ENCODE results near the gene IL24. TPM values are rescaled to one million over a fixed set of nuclear protein-coding genes. Genes with fewer than 3 reads are reported as not detected.

IL24 gene
- total RNA-seq, 1 donor from 2014 or later = not detected

GRCh38 chr1:206892351-206892984 is 4.8 kb upstream of the IL24 start:
- H3F3A ChIP-seq (ENCODE audit: low read depth) = no peaks in the 10 kb centered on the region
- no peaks in the 10 kb centered on the region for H3K9me3 ChIP-seq (ENCODE audit: low read depth)
- Mint-ChIP-seq H3K4me1 (peaks cover 3% of the 10 kb centered on the region), H3K9me3 (no peaks in the 10 kb centered on the region), H3K36me3 (no peaks in the 10 kb centered on the region), H3K4me3 (no peak overlapping the region), H3K27me3 (ENCODE audit: insufficient read depth, low read depth) (peaks cover 2% of the 10 kb centered on the region), H3K27ac (no peak overlapping the region)
- no peak overlapping the region for H3K27ac ChIP-seq
- H3K27me3 ChIP-seq = no peaks in the 10 kb centered on the region
- H3K79me2 ChIP-seq (ENCODE audit: low read depth) = no peaks in the 10 kb centered on the region
- H3K9ac ChIP-seq = no peak overlapping the region
- H2AFZ ChIP-seq (replicated peaks) = no peak overlapping the region
- H3K4me2 ChIP-seq = no peak overlapping the region
- DNase-seq (ENCODE audit: low spot score) = no peak
- TF ChIP-seq EZH2phosphoT487 (IDR thresholded peaks at IDR 0.05) (no peak), CTCF (IDR thresholded peaks at IDR 0.05) (no peak), EZH2 (IDR thresholded peaks at IDR 0.05) (no peak)
- H4K20me1 ChIP-seq (ENCODE audit: low read depth) = no peaks in the 10 kb centered on the region
- H3K36me3 ChIP-seq = no peaks in the 10 kb centered on the region
- H3K4me3 ChIP-seq = no peak overlapping the region
- H3K4me1 ChIP-seq = no peaks in the 10 kb centered on the region

GRCh38 chr1:206893380-206893779 is 3.9 kb upstream of the IL24 start:
- no peak overlapping the region for H3K4me3 ChIP-seq
- H3K9me3 Mint-ChIP-seq = no peaks in the 10 kb centered on the region
- H4K20me1 ChIP-seq (ENCODE audit: low read depth) = no peaks in the 10 kb centered on the region
- no peak overlapping the region for H2AFZ ChIP-seq (replicated peaks)
- H3K36me3 ChIP-seq = no peaks in the 10 kb centered on the region
- no peak overlapping the region for H3K4me3 Mint-ChIP-seq
- H3K9me3 ChIP-seq (ENCODE audit: low read depth) = no peaks in the 10 kb centered on the region
- no peaks in the 10 kb centered on the region for H3K79me2 ChIP-seq (ENCODE audit: low read depth)
- H3K36me3 Mint-ChIP-seq = no peaks in the 10 kb centered on the region
- peaks cover 2% of the 10 kb centered on the region for H3K27me3 Mint-ChIP-seq (ENCODE audit: insufficient read depth, low read depth)
- H3K27ac Mint-ChIP-seq = no peak overlapping the region
- DNase-seq (ENCODE audit: low spot score) = no peak
- no peaks in the 10 kb centered on the region for H3K27me3 ChIP-seq
- no peak overlapping the region for H3K27ac ChIP-seq
- H3K4me1 Mint-ChIP-seq = peaks cover 5% of the 10 kb centered on the region
- H3F3A ChIP-seq (ENCODE audit: low read depth) = no peaks in the 10 kb centered on the region
- no peak for TF ChIP-seq CTCF (IDR thresholded peaks at IDR 0.05)
- no peak for TF ChIP-seq EZH2 (IDR thresholded peaks at IDR 0.05)
- TF ChIP-seq EZH2phosphoT487 (IDR thresholded peaks at IDR 0.05) = no peak
- no peaks in the 10 kb centered on the region for H3K4me1 ChIP-seq
- H3K4me2 ChIP-seq = no peak overlapping the region
- H3K9ac ChIP-seq = no peak overlapping the region

GRCh38 chr1:206895325-206895724 is 1.9 kb upstream of the IL24 start:
- Histone ChIP-seq H3K79me2 (ENCODE audit: low read depth) (no peaks in the 10 kb centered on the region), H3K9me3 (ENCODE audit: low read depth) (no peaks in the 10 kb centered on the region), H3K4me1 (no peaks in the 10 kb centered on the region), H3K27ac (no peak overlapping the region), H3K4me2 (no peak overlapping the region), H3K27me3 (no peaks in the 10 kb centered on the region), H3K36me3 (no peaks in the 10 kb centered on the region), H2AFZ (replicated peaks) (no peak overlapping the region), H3K4me3 (no peak overlapping the region), H3F3A (ENCODE audit: low read depth) (no peaks in the 10 kb centered on the region), H4K20me1 (ENCODE audit: low read depth) (no peaks in the 10 kb centered on the region), H3K9ac (no peak overlapping the region)
- TF ChIP-seq EZH2 (IDR thresholded peaks at IDR 0.05) (no peak), EZH2phosphoT487 (IDR thresholded peaks at IDR 0.05) (no peak), CTCF (IDR thresholded peaks at IDR 0.05) (no peak)
- Mint-ChIP-seq H3K9me3 (no peaks in the 10 kb centered on the region), H3K27me3 (ENCODE audit: insufficient read depth, low read depth) (peaks cover 4% of the 10 kb centered on the region), H3K36me3 (no peaks in the 10 kb centered on the region), H3K27ac (no peak overlapping the region), H3K4me1 (peaks cover 5% of the 10 kb centered on the region), H3K4me3 (no peak overlapping the region)
- DNase-seq (ENCODE audit: low spot score) = no peak
